ENCODE data around the gene SPCS1. TPM values are rescaled to one million over a fixed set of nuclear protein-coding genes. Genes with fewer than 3 reads are reported as not detected.

The SPCS1 gene
- total and polyA plus RNA-seq, 12 donors = 21.7 to 122 (median 82.2) TPM

DNA sequence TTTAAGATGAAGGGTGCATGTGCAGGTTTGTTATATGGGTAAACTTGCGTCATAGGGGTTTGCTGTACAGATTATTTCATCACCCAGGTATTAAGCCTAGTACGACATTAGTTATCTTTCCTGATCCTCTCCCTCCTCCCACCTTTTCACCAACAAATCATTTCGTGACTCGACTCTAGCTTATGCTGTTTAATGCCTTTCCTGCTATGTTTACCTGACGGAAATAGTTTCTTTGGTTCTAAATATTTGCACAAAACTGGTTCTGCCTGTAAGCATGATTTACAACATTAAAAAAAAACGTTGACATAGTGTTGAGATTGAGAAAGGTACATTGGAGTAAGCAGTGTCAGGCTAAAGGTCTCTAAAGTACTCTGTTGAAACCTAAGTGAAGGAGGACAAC, 17.6 kb upstream of the SPCS1 start:
- intact Hi-C loops (cut with DNase I) = loop anchor here in 6 of 10 donors (10.0 kb wide), 3 partner anchors 213 to 233 kb away; partner anchors contain the start of genes NISCH (in 3 of the 6) and TNNC1 (in 3 of the 6)

DNA sequence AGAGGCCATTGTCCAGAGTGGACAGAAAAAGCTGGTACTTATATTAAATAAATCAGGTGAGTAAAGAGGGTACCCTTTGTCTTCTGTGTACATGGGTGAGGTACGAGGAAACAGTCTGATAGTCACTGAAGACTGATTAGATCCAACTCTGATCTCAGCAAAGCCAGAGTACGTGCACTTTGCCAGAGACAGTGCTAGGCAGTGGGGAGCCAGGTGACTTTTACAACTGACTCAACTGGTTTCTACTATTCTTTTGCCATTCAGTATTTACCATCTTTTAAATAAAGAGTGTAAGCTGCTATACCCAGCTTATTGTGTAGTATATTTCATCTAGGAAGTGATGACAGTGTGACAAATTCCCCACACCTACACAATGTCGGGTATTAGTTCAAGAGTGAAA, 16.8 kb upstream of the SPCS1 start:
- ATAC-seq (no peak), DNase-seq (no peak)
- Histone ChIP-seq H3K9me3 (no peaks in the 10 kb centered on the region), H3K27me3 (no peaks in the 10 kb centered on the region), H3K36me3 (peaks cover 0 to 73% (median 66%) of the 10 kb centered on the region in 9 donors), H3K4me3 (no peak overlapping the region), H3K4me1 (peaks cover 0 to 24% (median 20%) of the 10 kb centered on the region in 9 donors), H3K27ac (no peak overlapping the region)
- 83 to 90% methylated on average over 3 of the region's 3 CpGs for WGBS, 2 donors
- intact Hi-C loops (cut with DNase I) = loop anchor here in 6 of 10 donors (10.0 kb wide), 3 partner anchors 214 to 234 kb away; partner anchors contain the start of genes NISCH (in 3 of the 6) and TNNC1 (in 3 of the 6)
- TF ChIP-seq CTCF (IDR thresholded peaks at IDR 0.05) = no peak

More for the DNA sequence above, 17.6 kb upstream of the SPCS1 start:
- no peak for DNase-seq
- 85% methylated on average over 6 of the region's 6 CpGs for WGBS, 2 donors
- Histone ChIP-seq H3K4me3 (no peak overlapping the region), H3K9me3 (no peaks in the 10 kb centered on the region), H3K27me3 (no peaks in the 10 kb centered on the region), H3K36me3 (peaks cover 0 to 65% (median 59%) of the 10 kb centered on the region in 9 donors), H3K4me1 (peaks cover 0 to 32% (median 29%) of the 10 kb centered on the region in 9 donors), H3K27ac (no peak overlapping the region)
- no peak for ATAC-seq
- no peak for TF ChIP-seq CTCF (IDR thresholded peaks at IDR 0.05)

GRCh38 chr3:52690560-52690959, 15.3 kb upstream of the SPCS1 start:
- WGBS, 2 donors = 91 to 95% methylated on average over 2 of the region's 2 CpGs
- ATAC-seq (no peak), DNase-seq (no peak)
- no peak overlapping the region for H3K27ac ChIP-seq
- no peaks in the 10 kb centered on the region for H3K9me3 ChIP-seq
- H3K4me1 ChIP-seq = peaks cover 0 to 16% (median 12%) of the 10 kb centered on the region in 9 donors
- intact Hi-C loops (cut with DNase I) = no loop called here
- peaks cover 6 to 87% (median 75%) of the 10 kb centered on the region in 9 donors for H3K36me3 ChIP-seq
- H3K27me3 ChIP-seq = no peaks in the 10 kb centered on the region
- no peak for TF ChIP-seq CTCF (IDR thresholded peaks at IDR 0.05)
- H3K4me3 ChIP-seq = no peak overlapping the region

DNA sequence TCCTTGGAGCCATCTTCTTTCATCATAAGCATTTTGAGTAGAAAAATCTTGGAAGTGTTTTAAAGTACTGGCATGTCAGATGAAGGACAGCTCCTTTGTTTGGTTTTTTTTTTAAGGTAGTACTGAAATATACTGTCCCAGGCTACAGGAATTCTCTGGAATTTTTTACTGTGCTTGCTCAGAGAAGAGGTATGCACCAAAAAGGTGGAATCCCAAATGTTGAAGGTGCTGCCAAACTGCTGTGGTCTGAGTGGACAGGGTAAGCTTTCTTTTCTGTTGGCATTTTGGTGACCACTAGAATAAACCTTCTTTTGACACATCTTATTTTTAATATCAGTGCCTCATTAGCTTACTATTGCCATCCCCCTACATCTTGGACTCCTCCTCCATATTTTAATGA, 12.8 kb upstream of the SPCS1 start:
- Histone ChIP-seq H3K4me1 (no peaks in the 10 kb centered on the region), H3K27me3 (no peaks in the 10 kb centered on the region), H3K4me3 (no peak overlapping the region), H3K9me3 (no peaks in the 10 kb centered on the region), H3K27ac (no peak overlapping the region), H3K36me3 (peaks cover 9 to 100% (median 88%) of the 10 kb centered on the region in 9 donors)
- TF ChIP-seq CTCF (IDR thresholded peaks at IDR 0.05) = no peak
- ATAC-seq (no peak), DNase-seq (no peak)
- intact Hi-C loops (cut with DNase I) = no loop called here

All from heart right ventricle (tissue), 16 donors.